ENCODE data around the gene CAMKMT. TPM values are rescaled to one million over a fixed set of nuclear protein-coding genes. Genes with fewer than 3 reads are reported as not detected.

Gene CAMKMT
- total and polyA plus RNA-seq, 8 donors: 1.4 to 27.4 (median 6.2) TPM

DNA sequence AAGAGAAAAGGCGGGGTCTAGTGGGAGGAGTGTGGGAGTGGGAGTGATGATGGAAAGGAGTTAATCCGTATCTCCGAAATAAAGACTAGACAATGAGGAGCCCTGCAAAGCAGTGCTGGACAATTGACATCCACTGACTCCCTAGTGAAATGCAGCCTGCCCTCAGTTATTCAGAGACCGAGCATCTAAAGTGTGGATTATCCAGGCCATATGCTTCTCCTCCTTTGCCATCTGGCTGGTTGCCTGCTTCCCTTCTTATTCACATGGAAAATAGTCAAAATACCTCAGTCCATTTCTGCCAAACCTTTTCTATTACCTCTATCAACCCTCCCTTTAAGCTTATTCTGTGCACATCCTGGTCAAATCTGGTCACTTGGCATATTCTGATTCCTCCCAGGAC, 291.0 kb downstream of the CAMKMT start:
- no peak overlapping the region for H3K27ac ChIP-seq
- DNase-seq: no peak
- no peaks in the 10 kb centered on the region for H3K27me3 ChIP-seq
- H3K36me3 ChIP-seq: no peaks in the 10 kb centered on the region
- no peaks in the 10 kb centered on the region for H3K4me1 ChIP-seq
- WGBS, 5 donors: 82 to 97% (median 93%) methylated on average over 4 of the region's 4 CpGs
- no peak overlapping the region for H3K4me3 ChIP-seq
- intact Hi-C loops (cut with DNase I; ENCODE audit: low total_unique reads): no loop called here
- no peaks in the 10 kb centered on the region for H3K9me3 ChIP-seq
- no peak for TF ChIP-seq POLR2A (IDR thresholded peaks at IDR 0.05)

GRCh38 chr2:44655401-44655864, 293.7 kb downstream of the CAMKMT start:
- Histone ChIP-seq H3K36me3 (no peaks in the 10 kb centered on the region), H3K27ac (no peak overlapping the region), H3K4me3 (no peak overlapping the region), H3K4me1 (no peaks in the 10 kb centered on the region), H3K27me3 (no peaks in the 10 kb centered on the region), H3K9me3 (no peaks in the 10 kb centered on the region)
- TF ChIP-seq EP300 (IDR thresholded peaks at IDR 0.05) (no peak), POLR2A (IDR thresholded peaks at IDR 0.05) (no peak), POLR2AphosphoS5 (IDR thresholded peaks at IDR 0.05) (no peak)
- TF ChIP-seq, protein P1, sequence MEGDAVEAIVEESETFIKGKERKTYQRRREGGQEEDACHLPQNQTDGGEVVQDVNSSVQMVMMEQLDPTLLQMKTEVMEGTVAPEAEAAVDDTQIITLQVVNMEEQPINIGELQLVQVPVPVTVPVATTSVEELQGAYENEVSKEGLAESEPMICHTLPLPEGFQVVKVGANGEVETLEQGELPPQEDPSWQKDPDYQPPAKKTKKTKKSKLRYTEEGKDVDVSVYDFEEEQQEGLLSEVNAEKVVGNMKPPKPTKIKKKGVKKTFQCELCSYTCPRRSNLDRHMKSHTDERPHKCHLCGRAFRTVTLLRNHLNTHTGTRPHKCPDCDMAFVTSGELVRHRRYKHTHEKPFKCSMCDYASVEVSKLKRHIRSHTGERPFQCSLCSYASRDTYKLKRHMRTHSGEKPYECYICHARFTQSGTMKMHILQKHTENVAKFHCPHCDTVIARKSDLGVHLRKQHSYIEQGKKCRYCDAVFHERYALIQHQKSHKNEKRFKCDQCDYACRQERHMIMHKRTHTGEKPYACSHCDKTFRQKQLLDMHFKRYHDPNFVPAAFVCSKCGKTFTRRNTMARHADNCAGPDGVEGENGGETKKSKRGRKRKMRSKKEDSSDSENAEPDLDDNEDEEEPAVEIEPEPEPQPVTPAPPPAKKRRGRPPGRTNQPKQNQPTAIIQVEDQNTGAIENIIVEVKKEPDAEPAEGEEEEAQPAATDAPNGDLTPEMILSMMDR (IDR thresholded peaks at IDR 0.05): no peak
- 77 to 86% (median 84%) methylated on average over 5 of the region's 5 CpGs for WGBS, 5 donors
- DNase-seq: no peak
- intact Hi-C loops (cut with DNase I; ENCODE audit: low total_unique reads): no loop called here

DNA sequence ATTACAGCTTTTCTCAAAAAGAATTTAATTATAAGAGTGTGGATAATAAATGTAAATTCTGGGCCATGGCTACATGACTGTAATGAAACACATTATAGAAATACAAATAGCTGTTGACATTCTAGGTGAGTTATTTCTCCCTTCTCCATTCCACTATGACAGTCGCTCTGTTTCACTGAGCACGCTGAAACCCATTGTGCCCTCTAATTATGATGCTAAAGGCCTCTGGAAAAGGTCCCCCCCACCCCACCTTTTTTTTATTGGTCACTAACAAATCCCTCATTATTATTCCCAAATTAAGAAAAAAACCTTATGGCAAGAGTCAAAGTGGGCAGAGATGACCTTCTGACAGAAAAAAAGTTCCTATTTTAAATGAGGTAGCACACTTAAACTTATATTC, 294.7 kb downstream of the CAMKMT start:
- H3K27me3 ChIP-seq: no peaks in the 10 kb centered on the region
- H3K9me3 ChIP-seq: no peaks in the 10 kb centered on the region
- H3K27ac ChIP-seq: no peak overlapping the region
- TF ChIP-seq POLR2A (IDR thresholded peaks at IDR 0.05): no peak
- TF ChIP-seq, protein P1 (IDR thresholded peaks at IDR 0.05): no peak
- TF ChIP-seq POLR2AphosphoS5 (IDR thresholded peaks at IDR 0.05): no peak
- TF ChIP-seq EP300 (IDR thresholded peaks at IDR 0.05): no peak
- no peaks in the 10 kb centered on the region for H3K36me3 ChIP-seq
- WGBS, 5 donors: 58 to 96% (median 74%) methylated on average over 2 of the region's 2 CpGs
- no peak overlapping the region for H3K4me3 ChIP-seq
- intact Hi-C loops (cut with DNase I; ENCODE audit: low total_unique reads): no loop called here
- no peak for DNase-seq
- H3K4me1 ChIP-seq: no peaks in the 10 kb centered on the region

DNA sequence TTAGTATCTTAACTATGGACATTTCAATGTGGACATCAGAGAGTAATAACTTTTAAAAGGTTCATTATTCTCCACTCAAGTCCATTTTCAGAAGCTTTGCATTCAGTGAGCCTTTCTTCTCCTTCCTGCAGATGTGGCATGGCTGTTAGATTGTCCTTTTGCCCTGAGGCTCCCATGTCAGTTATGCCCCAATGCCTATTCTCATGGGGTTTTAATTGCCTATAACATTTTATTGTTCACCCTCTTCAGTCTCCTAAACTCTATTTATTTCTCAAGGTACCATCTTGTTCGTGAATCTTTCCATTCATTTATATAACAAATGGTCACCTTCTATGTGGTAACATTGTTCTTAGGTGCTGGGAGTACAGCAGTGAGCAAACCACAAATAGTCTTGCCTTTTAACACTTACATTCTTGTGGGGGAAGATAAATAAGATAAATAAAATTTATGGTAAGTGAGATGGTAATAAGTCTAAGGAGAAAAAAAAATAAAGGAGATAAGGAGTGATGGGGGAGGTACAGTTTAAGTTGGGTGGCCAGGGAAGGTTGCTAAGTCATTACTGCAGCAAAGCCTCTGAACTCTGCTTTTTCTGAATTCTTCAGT, 301.8 kb downstream of the CAMKMT start:
- TF ChIP-seq POLR2A (IDR thresholded peaks at IDR 0.05) (no peak), POLR2AphosphoS5 (IDR thresholded peaks at IDR 0.05) (no peak), EP300 (IDR thresholded peaks at IDR 0.05) (no peak)
- TF ChIP-seq, protein P1 (IDR thresholded peaks at IDR 0.05): no peak
- no peak overlapping the region for H3K4me3 ChIP-seq
- H3K36me3 ChIP-seq: no peaks in the 10 kb centered on the region
- no peak overlapping the region for H3K27ac ChIP-seq
- DNase-seq: no peak
- H3K4me1 ChIP-seq: no peaks in the 10 kb centered on the region
- intact Hi-C loops (cut with DNase I; ENCODE audit: low total_unique reads): no loop called here
- H3K9me3 ChIP-seq: no peaks in the 10 kb centered on the region
- 66 to 81% (median 78%) methylated on average over 1 of the region's 1 CpG for WGBS, 5 donors
- H3K27me3 ChIP-seq: no peaks in the 10 kb centered on the region

GRCh38 chr2:44668336-44668735, 306.6 kb downstream of the CAMKMT start:
- no peak overlapping the region for H3K4me3 ChIP-seq
- no peaks in the 10 kb centered on the region for H3K4me1 ChIP-seq
- no peak for TF ChIP-seq POLR2A (IDR thresholded peaks at IDR 0.05)
- TF ChIP-seq, protein P1 (IDR thresholded peaks at IDR 0.05): no peak
- no peak for TF ChIP-seq EP300 (IDR thresholded peaks at IDR 0.05)
- no peaks in the 10 kb centered on the region for H3K27me3 ChIP-seq
- 71 to 83% (median 80%) methylated on average over 5 of the region's 5 CpGs for WGBS, 5 donors
- H3K36me3 ChIP-seq: no peaks in the 10 kb centered on the region
- no peaks in the 10 kb centered on the region for H3K9me3 ChIP-seq
- intact Hi-C loops (cut with DNase I; ENCODE audit: low total_unique reads): no loop called here
- DNase-seq: no peak
- H3K27ac ChIP-seq: no peak overlapping the region
